SK-N-SH (cell line): ENCODE data around the gene TNFAIP2. TPM values are rescaled to one million over a fixed set of nuclear protein-coding genes. Genes with fewer than 3 reads are reported as not detected.

Experiments
- CTCF ChIA-PET: fragments of 300-600, 350-600 bp; formaldehyde crosslinking; extraction: SDS; loops from one replicate; lab custom pipeline; 2021; lab: Yijun Ruan, JAX
- POLR2A ChIA-PET: fragments of 350-600 bp; sonication (Branson Sonifier 250); formaldehyde crosslinking; extraction: SDS; loops from one replicate; lab custom pipeline; 2020; ENCODE audit warnings: antibody characterized with exemption, inconsistent platforms; lab: Yijun Ruan, JAX
- DNase-seq: peaks from one replicate; pipeline ENCODE4 v3.0.0; 2012
- H2AFZ ChIP-seq: fragments of 200-600 bp; sonication (generic); 2 replicates; pipeline ENCODE4 v1.8.1; 2016; ENCODE audit warnings: antibody characterized with exemption, mild to moderate bottlenecking, low read depth
- H3F3A ChIP-seq: fragments of 200-600 bp; sonication (generic); replicated peaks from 2 replicates; pipeline ENCODE3; 2016; ENCODE audit warnings: antibody characterized with exemption, mild to moderate bottlenecking; ENCODE audit not compliant: insufficient read depth
- H3K27ac ChIP-seq, 2 experiments: fragments of 200-500 bp in 1 of 2; fragments of 200-600 bp in 1 of 2; sonication (Bioruptor generic) in 1 of 2; sonication (generic), shearing (Covaris generic) in 1 of 2; 2 replicates each; pipeline versions ENCODE4 v1.5.1 to v1.6.1; 2014 to 2016; ENCODE audit warnings: low read depth in 2 of 2, inconsistent platforms in 1 of 2, low read length in 1 of 2, mild to moderate bottlenecking in 1 of 2, mixed read lengths in 1 of 2
- H3K27me3 ChIP-seq: fragments of 200-600 bp; sonication (generic), shearing (Covaris generic); 2 replicates; pipeline ENCODE4 v1.6.1; 2016; ENCODE audit warnings: mixed run types; ENCODE audit not compliant: insufficient read depth
- H3K36me3 ChIP-seq, 2 experiments: fragments of 200-500 bp in 1 of 2; fragments of 200-600 bp in 1 of 2; sonication (Bioruptor generic) in 1 of 2; sonication (generic) in 1 of 2; replicated peaks in 1 of 2; 2 replicates each; pipeline versions ENCODE3 to v1.5.1; 2014 to 2016; ENCODE audit warnings: low read length in 1 of 2, mild to moderate bottlenecking in 1 of 2; ENCODE audit not compliant: insufficient read depth in 2 of 2, control insufficient read depth in 1 of 2
- H3K4me1 ChIP-seq, 2 experiments: fragments of 200-500 bp in 1 of 2; fragments of 200-600 bp in 1 of 2; sonication (Bioruptor generic) in 1 of 2; sonication (generic), shearing (Covaris generic) in 1 of 2; 2 replicates each; pipeline versions ENCODE4 v1.5.1 to v1.6.1; 2014 to 2016; ENCODE audit warnings: low read depth in 1 of 2, low read length in 1 of 2, mixed run types in 1 of 2; ENCODE audit not compliant: insufficient read depth in 2 of 2, control insufficient read depth in 1 of 2
- H3K4me2 ChIP-seq: fragments of 200-600 bp; sonication (generic), shearing (Covaris generic); 2 replicates; pipeline ENCODE4 v1.6.1; 2017; ENCODE audit warnings: mixed run types
- H3K4me3 ChIP-seq, 2 experiments: fragments of 200-500 bp in 1 of 2; fragments of 200-600 bp in 1 of 2; sonication (Bioruptor generic) in 1 of 2; sonication (generic), shearing (Covaris generic) in 1 of 2; 2 replicates each; pipeline versions ENCODE4 v1.5.1 to v1.8.1; 2014 to 2016; ENCODE audit warnings: low read depth in 2 of 2, inconsistent platforms in 1 of 2, low read length in 1 of 2, mild to moderate bottlenecking in 1 of 2, mixed read lengths in 1 of 2, moderate library complexity in 1 of 2
- H3K79me2 ChIP-seq: fragments of 200-600 bp; sonication (generic); 2 replicates; pipeline ENCODE4 v1.8.1; 2017; ENCODE audit warnings: mild to moderate bottlenecking; ENCODE audit not compliant: insufficient read depth
- H3K9ac ChIP-seq: fragments of 200-600 bp; sonication (generic); 2 replicates; pipeline ENCODE4 v1.6.1; 2017; ENCODE audit warnings: mixed run types
- H3K9me2 ChIP-seq: fragments of 200-600 bp; sonication (generic); 2 replicates; pipeline ENCODE4 v1.6.1; 2017; ENCODE audit warnings: mixed run types
- H3K9me3 ChIP-seq: fragments of 200-600 bp; sonication (generic); 2 replicates; pipeline ENCODE4 v1.6.1; 2017; ENCODE audit warnings: mixed run types, mild to moderate bottlenecking, moderate library complexity
- H4K20me1 ChIP-seq: fragments of 200-600 bp; sonication (generic); 2 replicates; pipeline ENCODE4 v1.6.1; 2017; ENCODE audit warnings: mild to moderate bottlenecking, mixed run types; ENCODE audit not compliant: insufficient read depth
- EP300 ChIP-seq, 2 experiments: IDR thresholded peaks; 2 replicates each; pipeline versions ENCODE4 v1.4.0 to v1.6.1; 2012; ENCODE audit warnings: borderline replicate concordance in 1 of 2, low read depth in 1 of 2, low read length in 1 of 2
- FOXJ3 ChIP-seq: sonication (generic); formaldehyde crosslinking; IDR thresholded peaks from 2 replicates; pipeline ENCODE4 v1.5.1; 2020; ENCODE audit warnings: mild to moderate bottlenecking, missing genetic modification reagents
- GABPA ChIP-seq: IDR thresholded peaks from 2 replicates; pipeline ENCODE4 v1.4.0; 2012; ENCODE audit warnings: low read depth, mild to moderate bottlenecking
- GATA2 ChIP-seq: sonication (generic); formaldehyde crosslinking; IDR thresholded peaks from 2 replicates; pipeline ENCODE4 v1.5.0; 2020; ENCODE audit warnings: mild to moderate bottlenecking, missing genetic modification reagents
- MAX ChIP-seq: IDR thresholded peaks from 2 replicates; pipeline ENCODE4 v1.4.0; 2012; ENCODE audit warnings: low read depth
- NRF1 ChIP-seq: IDR thresholded peaks from 2 replicates; pipeline ENCODE4 v1.6.1; 2012; ENCODE audit warnings: low read depth, mild to moderate bottlenecking, low read length
- PBX3 ChIP-seq: IDR thresholded peaks from 2 replicates; pipeline ENCODE4; 2012
- POLR2AphosphoS5 ChIP-seq: IDR thresholded peaks from 2 replicates; pipeline ENCODE4 v1.6.1; 2012; ENCODE audit warnings: low read depth, low read length
- RAD21 ChIP-seq: IDR thresholded peaks from 2 replicates; pipeline ENCODE4 v1.6.1; 2012; ENCODE audit warnings: mild to moderate bottlenecking, low read length
- RFX5 ChIP-seq: IDR thresholded peaks from 2 replicates; pipeline ENCODE4 v1.6.1; 2012; ENCODE audit warnings: mild to moderate bottlenecking, improper control_type of control experiment, low read length
- RXRA ChIP-seq: IDR thresholded peaks from 2 replicates; pipeline ENCODE4 v1.4.0; 2012; ENCODE audit warnings: low read depth, mild to moderate bottlenecking, borderline replicate concordance
- TEAD4 ChIP-seq: IDR thresholded peaks from 2 replicates; pipeline ENCODE4 v1.4.0; 2012; ENCODE audit warnings: mild to moderate bottlenecking, borderline replicate concordance; ENCODE audit not compliant: insufficient read depth
- WGBS: methylation state at CpG from one replicate; pipeline ENCODE4 v1.1.6; 2017; ENCODE audit warnings: low lambda C conversion rate; 5-methylcytosine and 5-hydroxymethylcytosine counted together
- polyA plus RNA-seq, 3 experiments: library from polyadenylated mRNA; depleted of rRNA; stranded (reverse); fragments of >200 nt; gene quantifications; 2 replicates each; pipeline ENCODE4 v1.2.3, GENCODE V29; 2012

The TNFAIP2 gene
- polyA plus RNA-seq, 1 of the 3 experiments (the other 2 are of a cell fraction), result 16.0 TPM

- TF ChIP-seq RFX5, result no peak
- no peak for TF ChIP-seq GATA2 (CRISPR knock-in tag)
- TF ChIP-seq NRF1, result no peak
- no peak for TF ChIP-seq RAD21
- TF ChIP-seq PBX3, result no peak
- TF ChIP-seq TEAD4, result no peak
- no peak for TF ChIP-seq MAX
- no peak for TF ChIP-seq POLR2AphosphoS5
- TF ChIP-seq FOXJ3 (CRISPR knock-in tag), result no peak
- no peak for TF ChIP-seq GABPA
- H3K4me1 ChIP-seq, result peaks cover 39 to 47% of the 10 kb centered on the region in 2 experiments; a peak in 3 of 4 replicates
Measured at GRCh38 chr14:103132381-103133209, 9.3 kb downstream of the TNFAIP2 start.

GRCh38 chr14:103133210-103134140 lies 10.2 kb downstream of the TNFAIP2 start:
- H3K9ac ChIP-seq, result no peak overlapping the region
- WGBS, result 93% methylated on average over 22 of the region's 25 CpGs
- no peaks in the 10 kb centered on the region for H3K9me2 ChIP-seq
- no peak for TF ChIP-seq EP300 (IDR thresholded peaks at IDR 0.05; ENCODE audit: borderline replicate concordance in 1 of 2, low read depth in 1 of 2, low read length in 1 of 2)
- no peak for TF ChIP-seq RXRA
- no peak for DNase-seq
- CTCF ChIA-PET, result interaction anchor here (1.2 to 1.4 kb wide), 3 partner anchors 8 to 29 kb away, joined by 3 to 4 read pairs (median 4); no protein-coding TSS in a partner anchor
- H3K4me1 ChIP-seq, result peaks cover 31 to 47% of the 10 kb centered on the region in 2 experiments; a peak in 3 of 4 replicates
- POLR2A ChIA-PET, result no interaction called here
- H4K20me1 ChIP-seq, result no peaks in the 10 kb centered on the region
- H3K36me3 ChIP-seq, result no peaks in the 10 kb centered on the region
- no peak overlapping the region for H3K4me3 ChIP-seq
- no peaks in the 10 kb centered on the region for H3K27me3 ChIP-seq
- no peak overlapping the region for H2AFZ ChIP-seq
- no peak overlapping the region for H3K27ac ChIP-seq
- no peaks in the 10 kb centered on the region for H3K9me3 ChIP-seq
- H3K79me2 ChIP-seq, result no peaks in the 10 kb centered on the region
- peaks cover 3% of the 10 kb centered on the region for H3F3A ChIP-seq
- H3K4me2 ChIP-seq, result no peak overlapping the region

More at GRCh38 chr14:103132381-103133209, 9.3 kb downstream of the TNFAIP2 start:
- H3K9me3 ChIP-seq, result no peaks in the 10 kb centered on the region
- no peak for DNase-seq
- H3F3A ChIP-seq, result peaks cover 3% of the 10 kb centered on the region
- no peaks in the 10 kb centered on the region for H3K79me2 ChIP-seq
- no peak overlapping the region for H3K4me2 ChIP-seq
- H3K9ac ChIP-seq, result no peak overlapping the region
- no peaks in the 10 kb centered on the region for H3K36me3 ChIP-seq
- no peaks in the 10 kb centered on the region for H4K20me1 ChIP-seq
- no peaks in the 10 kb centered on the region for H3K9me2 ChIP-seq
- H3K4me3 ChIP-seq, result no peak overlapping the region
- H3K27ac ChIP-seq, result no peak overlapping the region
- ChIA-PET POLR2A (no interaction called here), CTCF (interaction anchor here (1.2 to 3.5 kb wide), 3 partner anchors 9 to 28 kb away, joined by 3 to 22 read pairs (median 4); no protein-coding TSS in a partner anchor)
- WGBS, result 91% methylated on average over 29 of the region's 39 CpGs
- H2AFZ ChIP-seq, result no peak overlapping the region
- H3K27me3 ChIP-seq, result no peaks in the 10 kb centered on the region
